SHP77 treated with DMSO at 0.1 percent for 48 hours (cell line): ENCODE data around the gene ARFIP1.

ENCODE experiments used
- DNase-seq: peaks from one replicate; lab custom pipeline; 2025; lab: John Stamatoyannopoulos, UW

The ARFIP1 gene

GRCh38 chr4:152938237-152938947 lies 158.6 kb downstream of the ARFIP1 start:
- no peak for DNase-seq

- DNase-seq, result no peak
Observed at GRCh38 chr4:152939621-152940020, 159.9 kb downstream of the ARFIP1 start.

- no peak for DNase-seq
Observed at GRCh38 chr4:152940461-152940860, 160.7 kb downstream of the ARFIP1 start.

- no peak for DNase-seq
Observed at GRCh38 chr4:152941411-152941810, 161.7 kb downstream of the ARFIP1 start.

- no peak for DNase-seq
Observed at GRCh38 chr4:152942346-152942745, 162.6 kb downstream of the ARFIP1 start.

GRCh38 chr4:152943672-152944071 lies 163.9 kb downstream of the ARFIP1 start:
- DNase-seq, result no peak

GRCh38 chr4:152944666-152945320 lies 165.0 kb downstream of the ARFIP1 start:
- no peak for DNase-seq

GRCh38 chr4:152945639-152946038 lies 165.9 kb downstream of the ARFIP1 start:
- DNase-seq, result no peak

GRCh38 chr4:152946446-152946845 lies 166.7 kb downstream of the ARFIP1 start:
- no peak for DNase-seq

- DNase-seq, result no peak
Observed at GRCh38 chr4:152947311-152947710, 167.6 kb downstream of the ARFIP1 start.

- no peak for DNase-seq
Observed at GRCh38 chr4:152949930-152950329, 170.2 kb downstream of the ARFIP1 start.

- no peak for DNase-seq
Observed at GRCh38 chr4:152950402-152951274, 170.9 kb downstream of the ARFIP1 start.

GRCh38 chr4:152951348-152951747 lies 171.6 kb downstream of the ARFIP1 start:
- DNase-seq, result no peak

GRCh38 chr4:152953514-152953913 lies 173.8 kb downstream of the ARFIP1 start:
- no peak for DNase-seq

GRCh38 chr4:152954741-152955140 lies 175.0 kb downstream of the ARFIP1 start:
- no peak for DNase-seq

GRCh38 chr4:152956147-152956546 lies 176.4 kb downstream of the ARFIP1 start:
- DNase-seq, result no peak

GRCh38 chr4:152956650-152957436 lies 177.1 kb downstream of the ARFIP1 start:
- DNase-seq, result no peak

GRCh38 chr4:152957437-152958171 lies 177.8 kb downstream of the ARFIP1 start:
- DNase-seq, result no peak

GRCh38 chr4:152959080-152959479 lies 179.3 kb downstream of the ARFIP1 start:
- no peak for DNase-seq

GRCh38 chr4:152960082-152960481 lies 180.3 kb downstream of the ARFIP1 start:
- DNase-seq, result no peak
